ENCODE measurements around the gene ZNF207.

The ZNF207 gene

GRCh38 chr17:32303781-32304288, 46.1 kb upstream of the ZNF207 start:
- Histone ChIP-seq H2AFZ (ENCODE audit: low read length) (no peak overlapping the region), H3K9me2 (replicated peaks; ENCODE audit: insufficient read depth, low read length) (no peaks in the 10 kb centered on the region), H3K9ac (ENCODE audit: low read length) (no peak overlapping the region), H3K4me3 (ENCODE audit: low read length) (no peak overlapping the region), H3K4me2 (ENCODE audit: low read depth, low read length) (no peak overlapping the region), H3K27me3 (replicated peaks; ENCODE audit: insufficient read depth, low read length) (no peaks in the 10 kb centered on the region), H3K9me3 (replicated peaks; ENCODE audit: insufficient read depth, low read length) (no peaks in the 10 kb centered on the region), H3K27ac (ENCODE audit: low read length) (no peak overlapping the region), H4K20me1 (ENCODE audit: insufficient read depth, low read length) (no peaks in the 10 kb centered on the region), H3K36me3 (replicated peaks; ENCODE audit: insufficient read depth, low read length) (no peaks in the 10 kb centered on the region), H3F3A (ENCODE audit: insufficient read depth, low read length) (no peaks in the 10 kb centered on the region), H3K79me2 (ENCODE audit: low read length) (no peaks in the 10 kb centered on the region), H3K4me1 (ENCODE audit: low read length) (no peaks in the 10 kb centered on the region)
- no peak for DNase-seq
- TF ChIP-seq EZH2phosphoT487 (IDR thresholded peaks at IDR 0.05; ENCODE audit: low read length) = no peak
- TF ChIP-seq EZH2 (optimal IDR thresholded peaks at IDR 0.05; ENCODE audit: low read depth, low read length) = no peak
- TF ChIP-seq CTCF (IDR thresholded peaks at IDR 0.05; ENCODE audit: low read length) = no peak

GRCh38 chr17:32305049-32305448, 44.9 kb upstream of the ZNF207 start:
- Histone ChIP-seq H3K4me1 (ENCODE audit: low read length) (no peaks in the 10 kb centered on the region), H3K27ac (ENCODE audit: low read length) (no peak overlapping the region), H3K9ac (ENCODE audit: low read length) (no peak overlapping the region), H3K9me3 (replicated peaks; ENCODE audit: insufficient read depth, low read length) (no peaks in the 10 kb centered on the region), H3K9me2 (replicated peaks; ENCODE audit: insufficient read depth, low read length) (no peaks in the 10 kb centered on the region), H4K20me1 (ENCODE audit: insufficient read depth, low read length) (no peaks in the 10 kb centered on the region), H3K79me2 (ENCODE audit: low read length) (no peaks in the 10 kb centered on the region), H3F3A (ENCODE audit: insufficient read depth, low read length) (no peaks in the 10 kb centered on the region), H2AFZ (ENCODE audit: low read length) (no peak overlapping the region), H3K4me3 (ENCODE audit: low read length) (no peak overlapping the region), H3K36me3 (replicated peaks; ENCODE audit: insufficient read depth, low read length) (no peaks in the 10 kb centered on the region), H3K4me2 (ENCODE audit: low read depth, low read length) (no peak overlapping the region), H3K27me3 (replicated peaks; ENCODE audit: insufficient read depth, low read length) (no peaks in the 10 kb centered on the region)
- TF ChIP-seq EZH2phosphoT487 (IDR thresholded peaks at IDR 0.05; ENCODE audit: low read length) (no peak), CTCF (IDR thresholded peaks at IDR 0.05; ENCODE audit: low read length) (no peak), EZH2 (optimal IDR thresholded peaks at IDR 0.05; ENCODE audit: low read depth, low read length) (no peak)
- no peak for DNase-seq

GRCh38 chr17:32307658-32308057, 42.3 kb upstream of the ZNF207 start:
- H3K9ac ChIP-seq (ENCODE audit: low read length) = no peak overlapping the region
- no peaks in the 10 kb centered on the region for H3K4me1 ChIP-seq (ENCODE audit: low read length)
- H3F3A ChIP-seq (ENCODE audit: insufficient read depth, low read length) = no peaks in the 10 kb centered on the region
- no peak for DNase-seq
- H3K27ac ChIP-seq (ENCODE audit: low read length) = no peak overlapping the region
- H3K4me3 ChIP-seq (ENCODE audit: low read length) = no peak overlapping the region
- no peaks in the 10 kb centered on the region for H3K79me2 ChIP-seq (ENCODE audit: low read length)
- no peak for TF ChIP-seq EZH2phosphoT487 (IDR thresholded peaks at IDR 0.05; ENCODE audit: low read length)
- TF ChIP-seq EZH2 (optimal IDR thresholded peaks at IDR 0.05; ENCODE audit: low read depth, low read length) = no peak
- TF ChIP-seq CTCF (IDR thresholded peaks at IDR 0.05; ENCODE audit: low read length) = no peak
- no peaks in the 10 kb centered on the region for H4K20me1 ChIP-seq (ENCODE audit: insufficient read depth, low read length)
- no peaks in the 10 kb centered on the region for H3K36me3 ChIP-seq (replicated peaks; ENCODE audit: insufficient read depth, low read length)
- no peaks in the 10 kb centered on the region for H3K9me3 ChIP-seq (replicated peaks; ENCODE audit: insufficient read depth, low read length)
- H3K4me2 ChIP-seq (ENCODE audit: low read depth, low read length) = no peak overlapping the region
- no peaks in the 10 kb centered on the region for H3K27me3 ChIP-seq (replicated peaks; ENCODE audit: insufficient read depth, low read length)
- no peaks in the 10 kb centered on the region for H3K9me2 ChIP-seq (replicated peaks; ENCODE audit: insufficient read depth, low read length)
- no peak overlapping the region for H2AFZ ChIP-seq (ENCODE audit: low read length)

All from MM.1S (cell line).